HepG2 (cell line): ENCODE results near the gene AGRN. TPM values are rescaled to one million over a fixed set of nuclear protein-coding genes. Genes with fewer than 3 reads are reported as not detected.

Experiments
- ARHGAP35 ChIP-seq: sonication (generic); formaldehyde crosslinking; IDR thresholded peaks from 2 replicates; pipeline ENCODE4 v1.9.0; 2022; ENCODE audit warnings: mild to moderate bottlenecking, inconsistent platforms, moderate library complexity, missing genetic modification reagents, borderline replicate concordance
- ATF1 ChIP-seq: IDR thresholded peaks from 2 replicates; pipeline ENCODE4 v1.6.1; 2016; ENCODE audit warnings: mild to moderate bottlenecking, control low read depth
- ATF7-NPFF ChIP-seq: sonication (generic); formaldehyde crosslinking; IDR thresholded peaks from 2 replicates; pipeline ENCODE4 v1.8.1; 2023; ENCODE audit warnings: mild to moderate bottlenecking, low read depth, missing genetic modification reagents, moderate library complexity
- GTF3A ChIP-seq: sonication (generic); formaldehyde crosslinking; conservative IDR thresholded peaks from 2 replicates; pipeline ENCODE4 v1.4.0; 2020; ENCODE audit warnings: mild to moderate bottlenecking, missing genetic modification reagents
- HMGA1 ChIP-seq: sonication (generic); formaldehyde crosslinking; conservative IDR thresholded peaks from 2 replicates; pipeline ENCODE4 v1.4.0; 2020; ENCODE audit warnings: missing genetic modification reagents
- HOXA7 ChIP-seq: sonication (generic); formaldehyde crosslinking; IDR thresholded peaks from 2 replicates; pipeline ENCODE4 v1.8.1; 2022; ENCODE audit warnings: mild to moderate bottlenecking, missing genetic modification reagents, moderate library complexity
- HOXA9 ChIP-seq: sonication (generic); formaldehyde crosslinking; IDR thresholded peaks from 2 replicates; pipeline ENCODE4 v1.8.1; 2022; ENCODE audit warnings: missing genetic modification reagents, mild to moderate bottlenecking, moderate library complexity, borderline replicate concordance
- JARID2 ChIP-seq: sonication (generic); formaldehyde crosslinking; IDR thresholded peaks from 2 replicates; pipeline ENCODE4 v1.8.1; 2023; ENCODE audit warnings: missing genetic modification reagents, inconsistent platforms; ENCODE audit not compliant: insufficient replicate concordance
- JUND ChIP-seq: sonication (generic); formaldehyde crosslinking; IDR thresholded peaks from 2 replicates; pipeline ENCODE4 v1.8.0; 2022; ENCODE audit warnings: mild to moderate bottlenecking, missing genetic modification reagents
- MED1 ChIP-seq: sonication (generic); formaldehyde crosslinking; IDR thresholded peaks from 2 replicates; pipeline ENCODE4 v1.4.0; 2020; ENCODE audit warnings: missing genetic modification reagents
- MIER3 ChIP-seq: IDR thresholded peaks from 2 replicates; pipeline ENCODE4 v1.6.1; 2016; ENCODE audit warnings: missing compliant biosample characterization, borderline replicate concordance
- NFE2L1 ChIP-seq: sonication (generic); formaldehyde crosslinking; IDR thresholded peaks from 2 replicates; pipeline ENCODE4 v1.4.0; 2020; ENCODE audit warnings: missing genetic modification reagents, mild to moderate bottlenecking, borderline replicate concordance
- PHF8 ChIP-seq: sonication (generic); formaldehyde crosslinking; IDR thresholded peaks from 2 replicates; pipeline ENCODE4 v1.5.0; 2020; ENCODE audit warnings: missing genetic modification reagents
- SAP130 ChIP-seq: IDR thresholded peaks from 2 replicates; pipeline ENCODE4 v1.6.1; 2016; ENCODE audit warnings: low read depth
- SKI ChIP-seq: fragments of 450-650 bp; IDR thresholded peaks from one replicate; pipeline ENCODE4 v1.6.1; 2018; ENCODE audit warnings: mild to moderate bottlenecking; ENCODE audit not compliant: partially characterized antibody
- ZC3H13 ChIP-seq: sonication (generic); formaldehyde crosslinking; IDR thresholded peaks from 2 replicates; pipeline ENCODE4 v1.8.1; 2023; ENCODE audit warnings: mild to moderate bottlenecking, missing genetic modification reagents, moderate library complexity
- ZNF264 ChIP-seq: sonication (generic); formaldehyde crosslinking; IDR thresholded peaks from 2 replicates; pipeline ENCODE4 v1.4.0; 2020; ENCODE audit warnings: missing genetic modification reagents
- ZNF460 ChIP-seq: sonication (generic); formaldehyde crosslinking; IDR thresholded peaks from 2 replicates; pipeline ENCODE4 v1.5.1; 2020; ENCODE audit warnings: missing genetic modification reagents, mild to moderate bottlenecking, borderline replicate concordance
- ZNF589 ChIP-seq: sonication (generic); formaldehyde crosslinking; conservative IDR thresholded peaks from 2 replicates; pipeline ENCODE4 v1.8.0; 2022; ENCODE audit warnings: mild to moderate bottlenecking, moderate library complexity, missing genetic modification reagents
- ZNF782 ChIP-seq: sonication (generic); formaldehyde crosslinking; IDR thresholded peaks from 2 replicates; pipeline ENCODE4 v1.4.0; 2020; ENCODE audit warnings: missing genetic modification reagents, mild to moderate bottlenecking, borderline replicate concordance
- ZNF83 ChIP-seq: sonication (generic); formaldehyde crosslinking; IDR thresholded peaks from 2 replicates; pipeline ENCODE4 v1.4.0; 2020; ENCODE audit warnings: missing genetic modification reagents, mild to moderate bottlenecking, borderline replicate concordance
- polyA plus RNA-seq, 8 experiments: library from polyadenylated mRNA; depleted of rRNA in 3 of 8; stranded (reverse) in 7 of 8; unstranded in 1 of 8; fragments of >200 nt; fragmentation: Illumina TruSeq in 4 of 8; extraction: Trizol in 4 of 8; gene quantifications; 2 replicates each; pipeline versions ENCODE4 v1.2.1 to v1.2.3, GENCODE V29; 2011 to 2016; ENCODE audit warnings: low read depth in 4 of 8, missing spikeins in 1 of 8, mixed read lengths in 1 of 8; ENCODE audit not compliant: insufficient read depth in 1 of 8
- total RNA-seq, 5 experiments: library from RNA; depleted of rRNA; stranded (reverse); fragments of >200 nt; fragmentation: Illumina TruSeq; extraction: Trizol; gene quantifications; 2 replicates each; pipeline ENCODE4 v1.2.3, GENCODE V29; 2016; ENCODE audit warnings: low read depth in 1 of 5
- TF ChIP-seq, protein P1 (sequence below): sonication (generic); formaldehyde crosslinking; IDR thresholded peaks from 2 replicates; pipeline ENCODE4 v1.4.0; 2020; ENCODE audit warnings: missing genetic modification reagents
- TF ChIP-seq, protein P2 (sequence below): sonication (generic); formaldehyde crosslinking; IDR thresholded peaks from 2 replicates; pipeline ENCODE4 v1.8.0; 2023; ENCODE audit warnings: mild to moderate bottlenecking, missing genetic modification reagents
- TF ChIP-seq, protein P3 (sequence below): sonication (generic); formaldehyde crosslinking; IDR thresholded peaks from 2 replicates; pipeline ENCODE4 v1.8.1; 2023; ENCODE audit warnings: mild to moderate bottlenecking, missing genetic modification reagents, borderline replicate concordance

AGRN gene
- total and polyA plus RNA-seq, 2 of the 13 experiments (the other 11 are each of a cell fraction or from before 2014, with no cell fraction given): 29.8 to 65.2 TPM

DNA sequence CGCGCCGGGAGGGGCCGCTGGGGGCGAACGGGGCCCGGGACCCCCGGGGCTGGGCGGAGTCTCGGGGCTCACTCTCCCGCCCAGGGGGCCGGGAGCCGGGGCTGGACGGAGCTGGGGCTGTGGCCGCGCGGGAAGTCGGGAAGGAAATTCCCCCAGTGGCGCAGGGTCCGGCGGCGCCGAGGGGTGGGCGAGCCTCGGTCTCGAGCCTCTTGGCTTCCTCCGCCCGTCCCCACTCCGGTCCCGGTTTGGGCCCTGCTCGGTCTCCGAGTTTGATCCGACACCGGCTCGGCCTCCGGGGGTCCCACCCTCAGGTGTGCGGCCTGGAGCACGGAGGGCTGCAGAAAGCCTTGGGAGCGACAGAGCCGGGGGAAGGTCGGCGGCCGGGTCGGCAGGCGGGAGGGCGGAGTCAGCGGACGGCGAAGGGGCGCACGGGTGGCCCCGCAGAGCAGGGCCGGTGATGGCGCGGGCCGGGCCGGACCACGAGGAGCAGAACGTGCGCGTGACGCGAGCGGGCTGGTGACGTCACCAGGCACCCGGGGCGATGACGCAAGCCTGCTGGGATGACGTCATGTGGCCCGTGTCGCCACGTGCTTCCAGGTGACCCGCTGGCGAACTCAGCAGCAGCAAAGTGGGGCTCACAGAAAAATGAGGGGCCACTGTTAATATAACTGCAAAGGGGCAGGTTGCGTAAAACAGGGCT is 19.4 kb upstream of the AGRN start (continued):
- TF ChIP-seq, protein P1, sequence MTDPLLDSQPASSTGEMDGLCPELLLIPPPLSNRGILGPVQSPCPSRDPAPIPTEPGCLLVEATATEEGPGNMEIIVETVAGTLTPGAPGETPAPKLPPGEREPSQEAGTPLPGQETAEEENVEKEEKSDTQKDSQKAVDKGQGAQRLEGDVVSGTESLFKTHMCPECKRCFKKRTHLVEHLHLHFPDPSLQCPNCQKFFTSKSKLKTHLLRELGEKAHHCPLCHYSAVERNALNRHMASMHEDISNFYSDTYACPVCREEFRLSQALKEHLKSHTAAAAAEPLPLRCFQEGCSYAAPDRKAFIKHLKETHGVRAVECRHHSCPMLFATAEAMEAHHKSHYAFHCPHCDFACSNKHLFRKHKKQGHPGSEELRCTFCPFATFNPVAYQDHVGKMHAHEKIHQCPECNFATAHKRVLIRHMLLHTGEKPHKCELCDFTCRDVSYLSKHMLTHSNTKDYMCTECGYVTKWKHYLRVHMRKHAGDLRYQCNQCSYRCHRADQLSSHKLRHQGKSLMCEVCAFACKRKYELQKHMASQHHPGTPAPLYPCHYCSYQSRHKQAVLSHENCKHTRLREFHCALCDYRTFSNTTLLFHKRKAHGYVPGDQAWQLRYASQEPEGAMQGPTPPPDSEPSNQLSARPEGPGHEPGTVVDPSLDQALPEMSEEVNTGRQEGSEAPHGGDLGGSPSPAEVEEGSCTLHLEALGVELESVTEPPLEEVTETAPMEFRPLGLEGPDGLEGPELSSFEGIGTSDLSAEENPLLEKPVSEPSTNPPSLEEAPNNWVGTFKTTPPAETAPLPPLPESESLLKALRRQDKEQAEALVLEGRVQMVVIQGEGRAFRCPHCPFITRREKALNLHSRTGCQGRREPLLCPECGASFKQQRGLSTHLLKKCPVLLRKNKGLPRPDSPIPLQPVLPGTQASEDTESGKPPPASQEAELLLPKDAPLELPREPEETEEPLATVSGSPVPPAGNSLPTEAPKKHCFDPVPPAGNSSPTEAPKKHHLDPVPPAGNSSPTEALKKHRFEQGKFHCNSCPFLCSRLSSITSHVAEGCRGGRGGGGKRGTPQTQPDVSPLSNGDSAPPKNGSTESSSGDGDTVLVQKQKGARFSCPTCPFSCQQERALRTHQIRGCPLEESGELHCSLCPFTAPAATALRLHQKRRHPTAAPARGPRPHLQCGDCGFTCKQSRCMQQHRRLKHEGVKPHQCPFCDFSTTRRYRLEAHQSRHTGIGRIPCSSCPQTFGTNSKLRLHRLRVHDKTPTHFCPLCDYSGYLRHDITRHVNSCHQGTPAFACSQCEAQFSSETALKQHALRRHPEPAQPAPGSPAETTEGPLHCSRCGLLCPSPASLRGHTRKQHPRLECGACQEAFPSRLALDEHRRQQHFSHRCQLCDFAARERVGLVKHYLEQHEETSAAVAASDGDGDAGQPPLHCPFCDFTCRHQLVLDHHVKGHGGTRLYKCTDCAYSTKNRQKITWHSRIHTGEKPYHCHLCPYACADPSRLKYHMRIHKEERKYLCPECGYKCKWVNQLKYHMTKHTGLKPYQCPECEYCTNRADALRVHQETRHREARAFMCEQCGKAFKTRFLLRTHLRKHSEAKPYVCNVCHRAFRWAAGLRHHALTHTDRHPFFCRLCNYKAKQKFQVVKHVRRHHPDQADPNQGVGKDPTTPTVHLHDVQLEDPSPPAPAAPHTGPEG (CRISPR knock-in tag): no peak; the same call in none of the 2 replicates
- TF ChIP-seq ZNF83 (peak; percentile 48; the same call in 1 of the 2 replicates), ZNF589 (CRISPR knock-in tag) (no peak; the same call in 1 of the 2 replicates), ATF1 (CRISPR knock-in tag) (peak; percentile 94), SAP130 (CRISPR knock-in tag) (peak; percentile 81), ZC3H13 (CRISPR knock-in tag) (peak; percentile 56), ARHGAP35 (CRISPR knock-in tag) (peak; percentile 78), ATF7-NPFF (CRISPR knock-in tag) (peak; percentile 95), SKI (peak; percentile 13), JARID2 (no peak), MED1 (peak; percentile 81), PHF8 (CRISPR knock-in tag) (peak; percentile 90), HOXA7 (CRISPR knock-in tag) (no peak), ZNF782 (peak; percentile 73; the same call in 1 of the 2 replicates), ZNF460 (CRISPR knock-in tag) (no peak; the same call in 1 of the 2 replicates), MIER3 (CRISPR knock-in tag) (peak; percentile 65; the same call in 1 of the 2 replicates), JUND (CRISPR knock-in tag) (peak; percentile 98), GTF3A (CRISPR knock-in tag) (0 out of 2 replicates have a peak, but pooled peaks have one; percentile 31), NFE2L1 (peak; percentile 66; the same call in 1 of the 2 replicates), HOXA9 (CRISPR knock-in tag) (peak; percentile 32; the same call in 1 of the 2 replicates), ZNF264 (CRISPR knock-in tag) (peak; percentile 39; the same call in 1 of the 2 replicates), HMGA1 (no peak)
- TF ChIP-seq, protein P2, sequence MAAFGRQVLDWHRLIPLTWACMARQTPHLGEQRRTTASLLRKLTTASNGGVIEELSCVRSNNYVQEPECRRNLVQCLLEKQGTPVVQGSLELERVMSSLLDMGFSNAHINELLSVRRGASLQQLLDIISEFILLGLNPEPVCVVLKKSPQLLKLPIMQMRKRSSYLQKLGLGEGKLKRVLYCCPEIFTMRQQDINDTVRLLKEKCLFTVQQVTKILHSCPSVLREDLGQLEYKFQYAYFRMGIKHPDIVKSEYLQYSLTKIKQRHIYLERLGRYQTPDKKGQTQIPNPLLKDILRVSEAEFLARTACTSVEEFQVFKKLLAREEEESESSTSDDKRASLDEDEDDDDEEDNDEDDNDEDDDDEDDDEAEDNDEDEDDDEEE (CRISPR knock-in tag): no peak
- TF ChIP-seq, protein P3, sequence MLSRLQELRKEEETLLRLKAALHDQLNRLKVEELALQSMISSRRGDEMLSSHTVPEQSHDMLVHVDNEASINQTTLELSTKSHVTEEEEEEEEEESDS (CRISPR knock-in tag): no peak
